IMR-90 (cell line): ENCODE measurements around the gene SIGLEC6. TPM values are rescaled to one million over a fixed set of nuclear protein-coding genes. Genes with fewer than 3 reads are reported as not detected.

ENCODE experiments used
- ATAC-seq: fragments of 200-7000 bp; cut with Tn5 transposase; 2 replicates; pipeline ENCODE4 v1.9.1; 2020; ENCODE audit warnings: low read depth, mild to moderate bottlenecking, moderate library complexity
- BruUV-seq: library from RNA; stranded (reverse); fragments of 400-500 nt; replicated peaks from 2 replicates; lab custom pipeline; 2021; lab: Mats Ljungman, UMichigan
- CTCF ChIA-PET: fragments of 300-600 bp; formaldehyde crosslinking; extraction: SDS; loops from one replicate; lab custom pipeline; 2021; ENCODE audit warnings: antibody characterized with exemption; lab: Yijun Ruan, JAX
- POLR2A ChIA-PET: fragments of 300-600 bp; sonication (Branson Sonifier 250); formaldehyde crosslinking; loops from one replicate; lab custom pipeline; 2022; ENCODE audit warnings: antibody characterized with exemption; ENCODE audit not compliant: unreplicated experiment; lab: Charles Lee
- DNase-seq: peaks from one replicate; pipeline ENCODE4 v3.0.0; 2013
- H2AFZ ChIP-seq: replicated peaks from 2 replicates; pipeline ENCODE3; 2013; ENCODE audit warnings: low read length, mild to moderate bottlenecking; ENCODE audit not compliant: poor library complexity
- H2AK5ac ChIP-seq: 2 replicates; pipeline ENCODE4 v1.6.1; 2013; ENCODE audit warnings: low read depth, low read length, inconsistent platforms
- H2AK9ac ChIP-seq: replicated peaks from 2 replicates; pipeline ENCODE3; 2013; ENCODE audit warnings: mild to moderate bottlenecking, low read depth, low read length, moderate library complexity; ENCODE audit not compliant: poor library complexity
- H2BK120ac ChIP-seq: 2 replicates; pipeline ENCODE4 v1.6.1; 2013; ENCODE audit warnings: low read depth, low read length, inconsistent platforms
- H2BK15ac ChIP-seq: 3 replicates; pipeline ENCODE4 v1.6.1; 2013; ENCODE audit warnings: low read depth, low read length, inconsistent platforms
- H2BK20ac ChIP-seq: 2 replicates; pipeline ENCODE4 v1.6.1; 2013; ENCODE audit warnings: low read depth, mild to moderate bottlenecking, inconsistent platforms, low read length, moderate library complexity
- H2BK5ac ChIP-seq: 2 replicates; pipeline ENCODE4 v1.6.1; 2013; ENCODE audit warnings: mild to moderate bottlenecking, low read depth, low read length, inconsistent platforms; ENCODE audit not compliant: poor library complexity, severe bottlenecking
- H3K14ac ChIP-seq: replicated peaks from 2 replicates; pipeline ENCODE4 v1.6.1; 2013; ENCODE audit warnings: low read depth, low read length, inconsistent platforms
- H3K18ac ChIP-seq: 2 replicates; pipeline ENCODE4 v1.6.1; 2013; ENCODE audit warnings: low read depth, low read length, control low read depth
- H3K23ac ChIP-seq: 2 replicates; pipeline ENCODE4 v1.6.1; 2013; ENCODE audit warnings: low read depth, low read length, inconsistent platforms
- H3K27ac ChIP-seq: 2 replicates; pipeline ENCODE4 v1.5.1; 2013; ENCODE audit warnings: mild to moderate bottlenecking, control low read depth, low read length; ENCODE audit not compliant: insufficient read depth
- H3K27me3 ChIP-seq: 2 replicates; pipeline ENCODE4 v1.6.1; 2013; ENCODE audit warnings: low read length; ENCODE audit not compliant: control insufficient read depth, insufficient read depth
- H3K36me3 ChIP-seq: 2 replicates; pipeline ENCODE4 v1.6.1; 2013; ENCODE audit warnings: low read length, mixed read lengths; ENCODE audit not compliant: control insufficient read depth, insufficient read depth
- H3K4ac ChIP-seq: 2 replicates; pipeline ENCODE4 v1.6.1; 2013; ENCODE audit warnings: low read depth, low read length, inconsistent platforms
- H3K4me1 ChIP-seq: 2 replicates; pipeline ENCODE4 v1.6.1; 2013; ENCODE audit warnings: low read length, mixed read lengths; ENCODE audit not compliant: control insufficient read depth, insufficient read depth
- H3K4me2 ChIP-seq: 2 replicates; pipeline ENCODE4 v1.6.1; 2013; ENCODE audit warnings: low read depth, mild to moderate bottlenecking, control low read depth, low read length, moderate library complexity
- H3K4me3 ChIP-seq: 2 replicates; pipeline ENCODE4 v1.5.1; 2013; ENCODE audit warnings: low read depth, mild to moderate bottlenecking, control low read depth, low read length, moderate library complexity; ENCODE audit not compliant: insufficient read depth
- H3K56ac ChIP-seq: 2 replicates; pipeline ENCODE4 v1.6.1; 2013; ENCODE audit warnings: low read length, inconsistent platforms; ENCODE audit not compliant: insufficient read depth; ENCODE audit errors: extremely low read depth
- H3K79me1 ChIP-seq, 2 experiments: 2 replicates each; pipeline ENCODE4 v1.6.1; 2013; ENCODE audit warnings: low read length in 2 of 2, inconsistent platforms in 1 of 2, low read depth in 1 of 2
- H3K9ac ChIP-seq: 2 replicates; pipeline ENCODE4 v1.6.1; 2013; ENCODE audit warnings: low read depth, low read length, control low read depth
- H3K9me1 ChIP-seq: 2 replicates; pipeline ENCODE4 v1.6.1; 2013; ENCODE audit warnings: low read length, inconsistent platforms; ENCODE audit not compliant: insufficient read depth
- H3K9me3 ChIP-seq: 2 replicates; pipeline ENCODE4 v1.6.1; 2013; ENCODE audit warnings: low read length; ENCODE audit not compliant: control insufficient read depth, insufficient read depth
- H4K20me1 ChIP-seq: 2 replicates; pipeline ENCODE4 v1.6.1; 2013; ENCODE audit warnings: low read length, inconsistent platforms; ENCODE audit not compliant: insufficient read depth
- H4K5ac ChIP-seq: 2 replicates; pipeline ENCODE4 v1.6.1; 2013; ENCODE audit warnings: mild to moderate bottlenecking, low read depth, low read length, control low read depth
- H4K8ac ChIP-seq, 2 experiments: 2 replicates each; pipeline ENCODE4 v1.6.1; 2013; ENCODE audit warnings: low read depth in 2 of 2, low read length in 2 of 2, control low read depth in 1 of 2, inconsistent platforms in 1 of 2
- H4K91ac ChIP-seq: 2 replicates; pipeline ENCODE4 v1.6.1; 2013; ENCODE audit warnings: low read depth, low read length, inconsistent platforms; ENCODE audit not compliant: insufficient read depth
- BHLHE40 ChIP-seq: fragments of 150-350 bp; IDR thresholded peaks from 2 replicates; pipeline ENCODE4 v1.6.1; 2016; ENCODE audit warnings: mild to moderate bottlenecking, low read depth, low read length
- CEBPB ChIP-seq: IDR thresholded peaks from 2 replicates; pipeline ENCODE4 v1.6.1; 2012; ENCODE audit warnings: low read depth, low read length, improper control_type of control experiment
- CHD1 ChIP-seq: IDR thresholded peaks from 2 replicates; pipeline ENCODE4 v1.6.1; 2012; ENCODE audit warnings: low read depth, low read length, improper control_type of control experiment
- FOS ChIP-seq: fragments of 150-350 bp; IDR thresholded peaks from 2 replicates; pipeline ENCODE4 v1.6.1; 2016; ENCODE audit warnings: low read depth, low read length
- MAFK ChIP-seq: IDR thresholded peaks from 2 replicates; pipeline ENCODE4 v1.6.1; 2012; ENCODE audit warnings: low read depth, low read length, improper control_type of control experiment
- MAZ ChIP-seq: IDR thresholded peaks from 2 replicates; pipeline ENCODE4 v1.6.1; 2012; ENCODE audit warnings: low read depth, mild to moderate bottlenecking, low read length, improper control_type of control experiment, moderate library complexity, borderline replicate concordance
- MXI1 ChIP-seq: IDR thresholded peaks from 2 replicates; pipeline ENCODE4 v1.6.1; 2012; ENCODE audit warnings: low read depth, mild to moderate bottlenecking, low read length, moderate library complexity, borderline replicate concordance
- POLR2A ChIP-seq: IDR thresholded peaks from 2 replicates; pipeline ENCODE4 v1.6.1; 2012; ENCODE audit warnings: mild to moderate bottlenecking, low read depth, low read length
- RAD21 ChIP-seq: IDR thresholded peaks from 2 replicates; pipeline ENCODE4 v1.6.1; 2012; ENCODE audit warnings: low read length, improper control_type of control experiment
- RFX5 ChIP-seq: IDR thresholded peaks from 2 replicates; pipeline ENCODE4 v1.8.0; 2012; ENCODE audit warnings: low read depth, mild to moderate bottlenecking, low read length, moderate library complexity
- SMC3 ChIP-seq: fragments of 150-350 bp; IDR thresholded peaks from 2 replicates; pipeline ENCODE4 v1.6.1; 2016; ENCODE audit warnings: low read depth, mild to moderate bottlenecking, antibody characterized with exemption, low read length, moderate library complexity
- WGBS, 2 experiments: methylation state at CpG; one replicate each; pipeline versions ENCODE4 v1.1.5 to v1.1.7; 2013; ENCODE audit warnings: missing lambda C conversion rate in 2 of 2; ENCODE audit not compliant: insufficient read length in 1 of 2; ENCODE audit errors: extremely low coverage in 2 of 2; 5-methylcytosine and 5-hydroxymethylcytosine counted together
- dilution Hi-C: fragments of 300-500 bp; cut with HindIII; formaldehyde crosslinking; loops from one replicate; pipeline ENCODE4 v1.14.3; 2018; ENCODE audit warnings: low sequenced_read_pairs; ENCODE audit not compliant: unreplicated experiment
- in situ Hi-C: fragments of 300-500 bp; cut with MboI; formaldehyde crosslinking; loops from 3 replicates; pipeline ENCODE4 v1.14.3; 2019; ENCODE audit warnings: low sequenced_read_pairs, inconsistent platforms, mixed read lengths
- intact Hi-C: fragments of 100-400 bp; cut with micrococcal nuclease; formaldehyde crosslinking; loops from 2 replicates; pipeline ENCODE4 v1.10.0; 2022
- polyA plus RNA-seq, 3 experiments: library from polyadenylated mRNA; depleted of rRNA; stranded (reverse); fragments of >200 nt; gene quantifications; 2 replicates each; pipeline ENCODE4 v1.2.3, GENCODE V29; 2012; ENCODE audit warnings: low replicate concordance in 1 of 3
- total RNA-seq: library from RNA; depleted of rRNA; stranded (reverse); fragments of >200 nt; gene quantifications from 2 replicates; pipeline ENCODE4 v1.2.3, GENCODE V29; 2012
- TF ChIP-seq, protein P1 (sequence below): fragments of 150-350 bp; IDR thresholded peaks from 2 replicates; pipeline ENCODE4 v1.6.1; 2017; ENCODE audit warnings: mild to moderate bottlenecking, antibody characterized with exemption, low read length, low read depth
- TF ChIP-seq, protein P2 (sequence below): conservative IDR thresholded peaks from 2 replicates; pipeline ENCODE4 v1.5.1; 2012; ENCODE audit warnings: mild to moderate bottlenecking, low read depth, low read length, improper control_type of control experiment

Gene SIGLEC6
- total and polyA plus RNA-seq, 2 of the 4 experiments (the other 2 are of a cell fraction), result not detected

- Histone ChIP-seq H2AK5ac (no peak overlapping the region), H3K18ac (no peak overlapping the region), H4K8ac (no peak overlapping the region), H3K56ac (no peak overlapping the region), H2AK9ac (no peak overlapping the region), H3K36me3 (peaks cover 23% of the 10 kb centered on the region), H4K20me1 (peaks cover 7% of the 10 kb centered on the region), H3K23ac (no peak overlapping the region), H3K27ac (no peak overlapping the region), H3K4me3 (no peak overlapping the region), H3K4me1 (peaks cover 12% of the 10 kb centered on the region), H3K27me3 (no peaks in the 10 kb centered on the region), H3K4ac (no peak overlapping the region), H3K9me3 (no peaks in the 10 kb centered on the region), H3K79me1 (peaks cover 7 to 37% of the 10 kb centered on the region in 2 experiments; a peak in 2 of 4 replicates), H2BK120ac (no peak overlapping the region), H3K9ac (no peak overlapping the region), H2BK5ac (no peak overlapping the region), H4K91ac (no peak overlapping the region), H3K14ac (no peak overlapping the region), H3K9me1 (peaks cover 3% of the 10 kb centered on the region; the same call in 1 of the 2 replicates), H2AFZ (no peak overlapping the region), H2BK15ac (no peak overlapping the region), H4K5ac (no peak overlapping the region), H2BK20ac (no peak overlapping the region), H3K4me2 (no peak overlapping the region)
- dilution Hi-C loops (no loop called here), in situ Hi-C loops (no loop called here), intact Hi-C loops (no loop called here)
- 92% methylated on average over 3 of the region's 6 CpGs; no CpG with 5 or more reads in 1 of the 2 experiments for WGBS, 2 experiments
- ChIA-PET POLR2A (no interaction called here), CTCF (no interaction called here)
- no peak for DNase-seq
- BruUV-seq, result no TSS peak
- ATAC-seq, result no peak
- TF ChIP-seq MXI1, result no peak
- TF ChIP-seq CHD1, result no peak
- no peak for TF ChIP-seq FOS
- TF ChIP-seq RFX5, result no peak
- TF ChIP-seq, protein P1, sequence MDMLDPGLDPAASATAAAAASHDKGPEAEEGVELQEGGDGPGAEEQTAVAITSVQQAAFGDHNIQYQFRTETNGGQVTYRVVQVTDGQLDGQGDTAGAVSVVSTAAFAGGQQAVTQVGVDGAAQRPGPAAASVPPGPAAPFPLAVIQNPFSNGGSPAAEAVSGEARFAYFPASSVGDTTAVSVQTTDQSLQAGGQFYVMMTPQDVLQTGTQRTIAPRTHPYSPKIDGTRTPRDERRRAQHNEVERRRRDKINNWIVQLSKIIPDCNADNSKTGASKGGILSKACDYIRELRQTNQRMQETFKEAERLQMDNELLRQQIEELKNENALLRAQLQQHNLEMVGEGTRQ, result no peak
- no peak for TF ChIP-seq POLR2A
- no peak for TF ChIP-seq BHLHE40
- TF ChIP-seq SMC3, result no peak
- TF ChIP-seq, protein P2, sequence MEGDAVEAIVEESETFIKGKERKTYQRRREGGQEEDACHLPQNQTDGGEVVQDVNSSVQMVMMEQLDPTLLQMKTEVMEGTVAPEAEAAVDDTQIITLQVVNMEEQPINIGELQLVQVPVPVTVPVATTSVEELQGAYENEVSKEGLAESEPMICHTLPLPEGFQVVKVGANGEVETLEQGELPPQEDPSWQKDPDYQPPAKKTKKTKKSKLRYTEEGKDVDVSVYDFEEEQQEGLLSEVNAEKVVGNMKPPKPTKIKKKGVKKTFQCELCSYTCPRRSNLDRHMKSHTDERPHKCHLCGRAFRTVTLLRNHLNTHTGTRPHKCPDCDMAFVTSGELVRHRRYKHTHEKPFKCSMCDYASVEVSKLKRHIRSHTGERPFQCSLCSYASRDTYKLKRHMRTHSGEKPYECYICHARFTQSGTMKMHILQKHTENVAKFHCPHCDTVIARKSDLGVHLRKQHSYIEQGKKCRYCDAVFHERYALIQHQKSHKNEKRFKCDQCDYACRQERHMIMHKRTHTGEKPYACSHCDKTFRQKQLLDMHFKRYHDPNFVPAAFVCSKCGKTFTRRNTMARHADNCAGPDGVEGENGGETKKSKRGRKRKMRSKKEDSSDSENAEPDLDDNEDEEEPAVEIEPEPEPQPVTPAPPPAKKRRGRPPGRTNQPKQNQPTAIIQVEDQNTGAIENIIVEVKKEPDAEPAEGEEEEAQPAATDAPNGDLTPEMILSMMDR, result no peak
- TF ChIP-seq RAD21, result no peak
- no peak for TF ChIP-seq MAFK
- TF ChIP-seq CEBPB, result no peak
- TF ChIP-seq MAZ, result no peak
These were observed 45.4 kb upstream of the SIGLEC6 start for GRCh38 chr19:51576850-51577249.
